ENCODE measurements around the gene MARVELD2. TPM values are rescaled to one million over a fixed set of nuclear protein-coding genes. Genes with fewer than 3 reads are reported as not detected.

MARVELD2 gene
- total and polyA plus RNA-seq, 2 of the 13 experiments (the other 11 are each of a cell fraction or from before 2014, with no cell fraction given) = 11.1 to 15.4 TPM

DNA sequence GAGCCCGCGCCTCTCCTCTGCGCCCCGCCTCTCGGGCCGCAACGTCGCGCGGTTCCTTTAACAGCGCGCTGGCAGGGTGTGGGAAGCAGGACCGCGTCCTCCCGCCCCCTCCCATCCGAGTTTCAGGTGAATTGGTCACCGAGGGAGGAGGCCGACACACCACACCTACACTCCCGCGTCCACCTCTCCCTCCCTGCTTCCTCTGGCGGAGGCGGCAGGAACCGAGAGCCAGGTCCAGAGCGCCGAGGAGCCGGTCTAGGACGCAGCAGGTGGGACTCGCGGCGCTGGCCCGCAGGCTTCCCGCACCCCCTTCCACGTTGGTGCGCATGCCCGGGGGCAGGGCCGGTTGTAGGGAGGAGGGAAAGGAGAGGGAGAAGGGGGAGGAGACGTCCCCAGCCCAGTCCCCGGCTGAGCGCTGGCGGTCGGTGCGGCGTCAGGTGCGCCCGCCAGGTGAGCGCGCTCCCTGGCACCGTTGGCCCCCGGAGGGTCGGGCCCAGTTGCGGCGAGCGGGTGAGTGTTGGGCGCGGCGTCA is 77.5 kb downstream of the MARVELD2 start, which contains the start of gene OCLN (continued):
- TF ChIP-seq MXI1 (IDR thresholded peaks at IDR 0.05; ENCODE audit: borderline replicate concordance, low read depth, low read length) = peak; percentile 71; the same call in 1 of the 3 replicates
- TF ChIP-seq, protein P1, sequence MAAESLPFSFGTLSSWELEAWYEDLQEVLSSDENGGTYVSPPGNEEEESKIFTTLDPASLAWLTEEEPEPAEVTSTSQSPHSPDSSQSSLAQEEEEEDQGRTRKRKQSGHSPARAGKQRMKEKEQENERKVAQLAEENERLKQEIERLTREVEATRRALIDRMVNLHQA (CRISPR knock-in tag; IDR thresholded peaks at IDR 0.05) = no peak
- no peak for TF ChIP-seq PRPF4 (IDR thresholded peaks at IDR 0.05; ENCODE audit: low read depth, low read length, poor library complexity, severe bottlenecking)
- TF ChIP-seq, protein P2, sequence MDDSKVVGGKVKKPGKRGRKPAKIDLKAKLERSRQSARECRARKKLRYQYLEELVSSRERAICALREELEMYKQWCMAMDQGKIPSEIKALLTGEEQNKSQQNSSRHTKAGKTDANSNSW (CRISPR knock-in tag; IDR thresholded peaks at IDR 0.05; ENCODE audit: borderline replicate concordance) = peak; percentile 51; the same call in 1 of the 2 replicates
- TF ChIP-seq, protein P3, sequence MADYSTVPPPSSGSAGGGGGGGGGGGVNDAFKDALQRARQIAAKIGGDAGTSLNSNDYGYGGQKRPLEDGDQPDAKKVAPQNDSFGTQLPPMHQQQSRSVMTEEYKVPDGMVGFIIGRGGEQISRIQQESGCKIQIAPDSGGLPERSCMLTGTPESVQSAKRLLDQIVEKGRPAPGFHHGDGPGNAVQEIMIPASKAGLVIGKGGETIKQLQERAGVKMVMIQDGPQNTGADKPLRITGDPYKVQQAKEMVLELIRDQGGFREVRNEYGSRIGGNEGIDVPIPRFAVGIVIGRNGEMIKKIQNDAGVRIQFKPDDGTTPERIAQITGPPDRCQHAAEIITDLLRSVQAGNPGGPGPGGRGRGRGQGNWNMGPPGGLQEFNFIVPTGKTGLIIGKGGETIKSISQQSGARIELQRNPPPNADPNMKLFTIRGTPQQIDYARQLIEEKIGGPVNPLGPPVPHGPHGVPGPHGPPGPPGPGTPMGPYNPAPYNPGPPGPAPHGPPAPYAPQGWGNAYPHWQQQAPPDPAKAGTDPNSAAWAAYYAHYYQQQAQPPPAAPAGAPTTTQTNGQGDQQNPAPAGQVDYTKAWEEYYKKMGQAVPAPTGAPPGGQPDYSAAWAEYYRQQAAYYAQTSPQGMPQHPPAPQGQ (CRISPR knock-in tag; IDR thresholded peaks at IDR 0.05; ENCODE audit: borderline replicate concordance) = no peak
- TF ChIP-seq HOXA5 (CRISPR knock-in tag; IDR thresholded peaks at IDR 0.05) = 0 out of 2 replicates have a peak, but pooled peaks have one; percentile 54
- 0 out of 2 replicates have a peak, but pooled peaks have one; percentile 22 for TF ChIP-seq ZNF605 (CRISPR knock-in tag; IDR thresholded peaks at IDR 0.05)
- peak; percentile 89 for TF ChIP-seq ZNF292 (CRISPR knock-in tag; IDR thresholded peaks at IDR 0.05; ENCODE audit: borderline replicate concordance, low read depth)
- no peak for TF ChIP-seq ZNF674 (CRISPR knock-in tag; IDR thresholded peaks at IDR 0.05; ENCODE audit: low read depth)
- TF ChIP-seq, protein P4, sequence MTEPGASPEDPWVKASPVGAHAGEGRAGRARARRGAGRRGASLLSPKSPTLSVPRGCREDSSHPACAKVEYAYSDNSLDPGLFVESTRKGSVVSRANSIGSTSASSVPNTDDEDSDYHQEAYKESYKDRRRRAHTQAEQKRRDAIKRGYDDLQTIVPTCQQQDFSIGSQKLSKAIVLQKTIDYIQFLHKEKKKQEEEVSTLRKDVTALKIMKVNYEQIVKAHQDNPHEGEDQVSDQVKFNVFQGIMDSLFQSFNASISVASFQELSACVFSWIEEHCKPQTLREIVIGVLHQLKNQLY (CRISPR knock-in tag; IDR thresholded peaks at IDR 0.05) = no peak
- no peak for TF ChIP-seq NR1H2 (CRISPR knock-in tag; IDR thresholded peaks at IDR 0.05; ENCODE audit: borderline replicate concordance, low read depth)
- TF ChIP-seq RXRB (CRISPR knock-in tag; IDR thresholded peaks at IDR 0.05; ENCODE audit: borderline replicate concordance) = no peak; the same call in 1 of the 2 replicates
- TF ChIP-seq, protein P5, sequence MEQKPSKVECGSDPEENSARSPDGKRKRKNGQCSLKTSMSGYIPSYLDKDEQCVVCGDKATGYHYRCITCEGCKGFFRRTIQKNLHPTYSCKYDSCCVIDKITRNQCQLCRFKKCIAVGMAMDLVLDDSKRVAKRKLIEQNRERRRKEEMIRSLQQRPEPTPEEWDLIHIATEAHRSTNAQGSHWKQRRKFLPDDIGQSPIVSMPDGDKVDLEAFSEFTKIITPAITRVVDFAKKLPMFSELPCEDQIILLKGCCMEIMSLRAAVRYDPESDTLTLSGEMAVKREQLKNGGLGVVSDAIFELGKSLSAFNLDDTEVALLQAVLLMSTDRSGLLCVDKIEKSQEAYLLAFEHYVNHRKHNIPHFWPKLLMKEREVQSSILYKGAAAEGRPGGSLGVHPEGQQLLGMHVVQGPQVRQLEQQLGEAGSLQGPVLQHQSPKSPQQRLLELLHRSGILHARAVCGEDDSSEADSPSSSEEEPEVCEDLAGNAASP (CRISPR knock-in tag; IDR thresholded peaks at IDR 0.05; ENCODE audit: borderline replicate concordance) = peak; percentile 47; the same call in 1 of the 2 replicates
- TF ChIP-seq CAMTA2 (CRISPR knock-in tag; IDR thresholded peaks at IDR 0.05; ENCODE audit: borderline replicate concordance) = peak; percentile 95
- no peak for TF ChIP-seq RFX5 (IDR thresholded peaks at IDR 0.05; ENCODE audit: low read depth, low read length)
- TF ChIP-seq ZNF547 (CRISPR knock-in tag; IDR thresholded peaks at IDR 0.05) = 0 out of 2 replicates have a peak, but pooled peaks have one; percentile 53
- TF ChIP-seq ZNF747 (CRISPR knock-in tag; IDR thresholded peaks at IDR 0.05; ENCODE audit: borderline replicate concordance) = peak; percentile 94
- TF ChIP-seq ZNF329 (CRISPR knock-in tag; IDR thresholded peaks at IDR 0.05; ENCODE audit: low read depth) = no peak
- TF ChIP-seq, protein P6, sequence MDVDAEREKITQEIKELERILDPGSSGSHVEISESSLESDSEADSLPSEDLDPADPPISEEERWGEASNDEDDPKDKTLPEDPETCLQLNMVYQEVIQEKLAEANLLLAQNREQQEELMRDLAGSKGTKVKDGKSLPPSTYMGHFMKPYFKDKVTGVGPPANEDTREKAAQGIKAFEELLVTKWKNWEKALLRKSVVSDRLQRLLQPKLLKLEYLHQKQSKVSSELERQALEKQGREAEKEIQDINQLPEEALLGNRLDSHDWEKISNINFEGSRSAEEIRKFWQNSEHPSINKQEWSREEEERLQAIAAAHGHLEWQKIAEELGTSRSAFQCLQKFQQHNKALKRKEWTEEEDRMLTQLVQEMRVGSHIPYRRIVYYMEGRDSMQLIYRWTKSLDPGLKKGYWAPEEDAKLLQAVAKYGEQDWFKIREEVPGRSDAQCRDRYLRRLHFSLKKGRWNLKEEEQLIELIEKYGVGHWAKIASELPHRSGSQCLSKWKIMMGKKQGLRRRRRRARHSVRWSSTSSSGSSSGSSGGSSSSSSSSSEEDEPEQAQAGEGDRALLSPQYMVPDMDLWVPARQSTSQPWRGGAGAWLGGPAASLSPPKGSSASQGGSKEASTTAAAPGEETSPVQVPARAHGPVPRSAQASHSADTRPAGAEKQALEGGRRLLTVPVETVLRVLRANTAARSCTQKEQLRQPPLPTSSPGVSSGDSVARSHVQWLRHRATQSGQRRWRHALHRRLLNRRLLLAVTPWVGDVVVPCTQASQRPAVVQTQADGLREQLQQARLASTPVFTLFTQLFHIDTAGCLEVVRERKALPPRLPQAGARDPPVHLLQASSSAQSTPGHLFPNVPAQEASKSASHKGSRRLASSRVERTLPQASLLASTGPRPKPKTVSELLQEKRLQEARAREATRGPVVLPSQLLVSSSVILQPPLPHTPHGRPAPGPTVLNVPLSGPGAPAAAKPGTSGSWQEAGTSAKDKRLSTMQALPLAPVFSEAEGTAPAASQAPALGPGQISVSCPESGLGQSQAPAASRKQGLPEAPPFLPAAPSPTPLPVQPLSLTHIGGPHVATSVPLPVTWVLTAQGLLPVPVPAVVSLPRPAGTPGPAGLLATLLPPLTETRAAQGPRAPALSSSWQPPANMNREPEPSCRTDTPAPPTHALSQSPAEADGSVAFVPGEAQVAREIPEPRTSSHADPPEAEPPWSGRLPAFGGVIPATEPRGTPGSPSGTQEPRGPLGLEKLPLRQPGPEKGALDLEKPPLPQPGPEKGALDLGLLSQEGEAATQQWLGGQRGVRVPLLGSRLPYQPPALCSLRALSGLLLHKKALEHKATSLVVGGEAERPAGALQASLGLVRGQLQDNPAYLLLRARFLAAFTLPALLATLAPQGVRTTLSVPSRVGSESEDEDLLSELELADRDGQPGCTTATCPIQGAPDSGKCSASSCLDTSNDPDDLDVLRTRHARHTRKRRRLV (CRISPR knock-in tag; IDR thresholded peaks at IDR 0.05) = peak; percentile 95
- peak; percentile 80; the same call in 1 of the 2 replicates for TF ChIP-seq ZNF564 (CRISPR knock-in tag; IDR thresholded peaks at IDR 0.05)

Data from HepG2 (cell line).